GM10248 (cell line): ENCODE results near the gene LRRC56.

Experiments
- CTCF ChIA-PET: fragments of 300-600 bp; sonication (Branson Sonifier 250); formaldehyde crosslinking; extraction: SDS; loops from one replicate; lab custom pipeline; 2021; ENCODE audit warnings: antibody characterized with exemption; lab: Yijun Ruan, JAX
- POLR2A ChIA-PET: fragments of 350-650 bp; sonication (Branson Sonifier 250); formaldehyde crosslinking; extraction: SDS; loops from one replicate; lab custom pipeline; 2020; ENCODE audit warnings: antibody characterized with exemption; lab: Yijun Ruan, JAX
- DNase-seq: peaks from one replicate; pipeline ENCODE4 v3.0.0; 2012; ENCODE audit errors: extremely low spot score
- CTCF ChIP-seq: IDR thresholded peaks from 2 replicates; pipeline ENCODE4 v1.5.1; 2012; ENCODE audit warnings: mild to moderate bottlenecking, low read depth; ENCODE audit errors: extremely low read depth, missing control alignments, control extremely low read depth

The LRRC56 gene

GRCh38 chr11:548700-549603 is 11.6 kb downstream of the LRRC56 start:
- CTCF ChIA-PET, result interaction anchor here (0.9 to 1.0 kb wide), 2 partner anchors 13 to 178 kb away, joined by 3 read pairs; partner anchors contain the start of gene HRAS
- no peak for TF ChIP-seq CTCF
- POLR2A ChIA-PET, result no interaction called here
- no peak for DNase-seq

DNA sequence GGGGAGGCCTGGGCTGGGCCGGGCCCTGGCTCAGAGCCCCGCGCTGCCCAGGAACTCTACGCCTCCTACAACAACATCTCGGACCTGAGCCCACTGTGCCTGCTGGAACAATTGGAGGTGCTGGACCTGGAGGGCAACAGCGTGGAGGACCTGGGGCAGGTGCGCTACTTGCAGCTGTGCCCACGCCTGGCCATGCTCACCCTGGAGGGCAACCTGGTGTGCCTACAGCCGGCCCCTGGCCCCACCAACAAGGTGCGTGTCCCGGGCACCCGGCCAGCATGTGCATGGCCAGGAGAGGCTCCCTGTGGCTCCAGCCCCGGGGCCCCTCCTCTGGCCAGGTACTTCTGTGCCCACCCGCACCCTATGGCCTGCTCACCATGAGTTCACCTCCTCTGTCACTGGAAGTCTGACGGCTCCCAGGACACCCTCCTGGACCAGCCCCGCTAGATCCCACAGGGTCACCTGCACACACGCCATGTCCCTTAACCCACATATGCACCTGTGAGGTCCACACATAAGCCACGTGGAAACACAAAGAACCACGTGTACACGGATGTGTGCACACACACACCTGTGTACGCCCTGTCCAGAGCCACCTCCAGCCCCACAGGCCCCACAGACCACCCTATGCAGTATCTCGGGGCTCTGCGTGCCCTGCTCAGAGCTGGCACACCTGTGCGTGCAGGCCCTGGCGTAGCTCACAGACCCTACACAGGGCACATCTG is 12.9 kb downstream of the LRRC56 start:
- no peak for DNase-seq
- POLR2A ChIA-PET, result no interaction called here
- no peak for TF ChIP-seq CTCF
- CTCF ChIA-PET, result interaction anchor here (8.1 kb wide), 1 partner anchor 175 kb away, joined by 71 read pairs; no protein-coding TSS in a partner anchor

DNA sequence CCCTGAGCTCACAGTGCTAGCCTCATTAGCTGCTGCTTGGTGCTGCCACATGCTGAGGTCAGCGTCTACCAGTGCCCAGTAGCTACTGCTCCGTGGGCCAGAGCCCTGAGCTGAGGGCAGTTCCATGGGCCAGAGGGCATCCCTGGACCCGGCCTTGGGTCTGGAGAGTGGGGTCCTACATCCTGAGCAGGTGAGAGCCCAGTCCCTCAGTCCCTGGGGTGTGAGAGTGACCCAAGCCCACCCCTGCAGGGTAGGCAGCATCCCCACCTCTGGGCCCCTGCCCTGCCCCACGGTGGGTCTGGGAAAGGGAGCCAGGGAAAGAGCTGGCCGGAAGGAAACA is 13.4 kb downstream of the LRRC56 start:
- no peak for TF ChIP-seq CTCF
- POLR2A ChIA-PET, result no interaction called here
- DNase-seq, result no peak
- CTCF ChIA-PET, result interaction anchor here (8.1 kb wide), 1 partner anchor 174 kb away, joined by 71 read pairs; no protein-coding TSS in a partner anchor

DNA sequence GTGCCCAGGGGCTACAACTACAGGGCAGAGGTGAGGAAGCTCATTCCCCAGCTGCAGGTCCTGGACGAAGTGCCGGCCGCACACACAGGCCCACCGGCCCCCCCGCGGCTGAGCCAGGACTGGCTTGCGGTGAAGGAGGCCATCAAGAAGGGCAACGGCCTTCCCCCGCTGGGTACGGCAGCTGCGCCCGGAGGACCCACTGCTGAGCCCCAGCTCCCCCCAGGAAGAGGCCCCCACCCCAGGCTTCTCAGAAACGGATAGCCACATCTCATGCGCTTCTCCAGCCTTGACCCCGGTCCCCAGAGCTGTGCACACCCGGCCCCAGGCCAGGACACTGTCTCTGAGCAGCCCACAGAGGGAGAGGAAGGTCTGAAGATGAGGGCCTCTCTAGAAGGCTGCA is 13.8 kb downstream of the LRRC56 start:
- no peak for DNase-seq
- ChIA-PET CTCF (interaction anchor here (8.1 kb wide), 1 partner anchor 174 kb away, joined by 71 read pairs; no protein-coding TSS in a partner anchor), POLR2A (no interaction called here)
- TF ChIP-seq CTCF, result no peak

DNA sequence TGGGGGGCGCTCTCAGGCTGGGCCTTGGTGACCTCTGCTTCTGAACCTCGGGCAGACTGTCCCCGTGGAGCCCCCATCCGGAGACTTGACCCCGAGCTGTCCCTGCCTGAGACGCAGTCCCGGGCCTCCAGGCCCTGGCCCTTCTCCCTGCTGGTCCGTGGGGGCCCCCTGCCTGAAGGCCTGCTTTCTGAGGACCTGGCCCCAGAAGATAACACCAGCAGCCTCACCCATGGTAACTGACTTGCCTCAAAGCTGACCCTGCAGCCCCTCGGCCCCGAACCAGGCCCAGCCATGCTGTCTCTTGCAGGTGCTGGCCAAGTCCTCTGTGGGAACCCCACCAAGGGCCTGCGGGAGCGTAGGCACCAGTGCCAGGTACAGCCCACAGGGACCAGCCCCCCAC is 14.3 kb downstream of the LRRC56 start:
- no peak for TF ChIP-seq CTCF
- no peak for DNase-seq
- ChIA-PET CTCF (interaction anchor here (0.9 to 8.1 kb wide), 2 partner anchors 33 to 173 kb away, joined by 3 to 71 read pairs; no protein-coding TSS in a partner anchor), POLR2A (no interaction called here)
